Stimulated activated CD8-positive, alpha-beta memory T cell treated with anti-CD3 and anti-CD28 coated beads, Interleukin-7, amount 100 ng/mL, for 48 hours (primary cell): ENCODE results near the gene SNAPC2.

Experiments
- DNase-seq, 2 donors: peaks; one replicate each; pipeline ENCODE4 v3.0.0-alpha.2; 2020; ENCODE audit warnings: low read depth in 1 of 2; ENCODE audit errors: extremely low read depth in 1 of 2

Gene SNAPC2

GRCh38 chr19:7962644-7963268 lies 42.6 kb downstream of the SNAPC2 start:
- DNase-seq: no peak

- DNase-seq: no peak
These were observed 43.4 kb downstream of the SNAPC2 start for GRCh38 chr19:7963566-7963965.

- no peak for DNase-seq
These were observed 45.2 kb downstream of the SNAPC2 start for GRCh38 chr19:7965259-7965841.

- no peak for DNase-seq
These were observed 46.0 kb downstream of the SNAPC2 start for GRCh38 chr19:7965921-7966665.

GRCh38 chr19:7968008-7968795 lies 48.1 kb downstream of the SNAPC2 start:
- no peak for DNase-seq

GRCh38 chr19:7968796-7969554 lies 48.8 kb downstream of the SNAPC2 start:
- DNase-seq: no peak

- no peak for DNase-seq
These were observed 49.4 kb downstream of the SNAPC2 start for GRCh38 chr19:7969555-7969939.

GRCh38 chr19:7970716-7971448 lies 50.7 kb downstream of the SNAPC2 start:
- no peak for DNase-seq

- DNase-seq: no peak
These were observed 51.7 kb downstream of the SNAPC2 start for GRCh38 chr19:7971553-7972520.
